H1 (cell line): ENCODE data around the gene SOX10. TPM values are rescaled to one million over a fixed set of nuclear protein-coding genes. Genes with fewer than 3 reads are reported as not detected.

Experiments used
- CTCF ChIA-PET: fragments of 300-600 bp; sonication (Branson Sonifier 250); formaldehyde crosslinking; loops from one replicate; lab custom pipeline; 2021; ENCODE audit not compliant: partially characterized antibody; lab: Charles Lee
- POLR2A ChIA-PET: fragments of 300-600 bp; sonication (Branson Sonifier 250); formaldehyde crosslinking; loops from one replicate; lab custom pipeline; 2021; ENCODE audit warnings: inconsistent platforms; ENCODE audit not compliant: partially characterized antibody; lab: Charles Lee
- DNase-seq, 2 experiments: peaks; one replicate each; pipeline versions ENCODE4 v3.0.0 to v3.0.0-alpha.2; 2010 to 2022; ENCODE audit warnings: low spot score in 2 of 2, low read depth in 1 of 2, mixed read lengths in 1 of 2
- FAIRE-seq: peaks from 2 replicates; lab custom pipeline; 2011; peaks lifted over from hg19 to GRCh38; lab: Jason Lieb, UNC
- H2AFZ ChIP-seq: 2 replicates; pipeline ENCODE4 v1.8.1; 2012; ENCODE audit warnings: low read length, inconsistent platforms
- H2AK5ac ChIP-seq: 2 replicates; pipeline ENCODE4 v1.6.1; 2013; ENCODE audit warnings: low read depth, low read length
- H2BK120ac ChIP-seq: replicated peaks from 2 replicates; pipeline ENCODE3; 2013; ENCODE audit warnings: low read depth, low read length, inconsistent platforms
- H2BK12ac ChIP-seq: 2 replicates; pipeline ENCODE4 v1.6.1; 2013; ENCODE audit warnings: low read depth, low read length
- H2BK15ac ChIP-seq: 2 replicates; pipeline ENCODE4 v1.6.1; 2013; ENCODE audit warnings: low read length
- H2BK20ac ChIP-seq: 2 replicates; pipeline ENCODE4 v1.6.1; 2013; ENCODE audit warnings: low read length
- H2BK5ac ChIP-seq: 2 replicates; pipeline ENCODE4 v1.6.1; 2013; ENCODE audit warnings: low read depth, low read length
- H3K14ac ChIP-seq: 2 replicates; pipeline ENCODE4 v1.6.1; 2013; ENCODE audit warnings: inconsistent platforms; ENCODE audit not compliant: insufficient read length
- H3K18ac ChIP-seq: 2 replicates; pipeline ENCODE4 v1.6.1; 2013; ENCODE audit warnings: low read length; ENCODE audit errors: extremely low read depth
- H3K23ac ChIP-seq: 2 replicates; pipeline ENCODE4 v1.6.1; 2013; ENCODE audit warnings: inconsistent platforms; ENCODE audit not compliant: insufficient read length
- H3K23me2 ChIP-seq: 2 replicates; pipeline ENCODE4 v1.6.1; 2013; ENCODE audit warnings: low read depth, low read length
- H3K27ac ChIP-seq: 2 replicates; pipeline ENCODE4 v1.6.1; 2011; ENCODE audit warnings: low read depth, low read length, inconsistent platforms
- H3K27me3 ChIP-seq, 4 experiments: replicated peaks in 1 of 4; 1 replicate in 1 of 4; 2 replicates in 3 of 4; pipeline versions ENCODE4 v1.6.1 to v1.8.1; 2011 to 2013; ENCODE audit warnings: low read length in 3 of 4, mild to moderate bottlenecking in 3 of 4, inconsistent platforms in 2 of 4, mixed read lengths in 2 of 4, moderate library complexity in 1 of 4; ENCODE audit not compliant: control insufficient read depth in 3 of 4, insufficient read depth in 3 of 4; ENCODE audit errors: extremely low read depth in 1 of 4
- H3K36me3 ChIP-seq, 4 experiments: 2 replicates each; pipeline versions ENCODE4 v1.6.1 to v1.8.1; 2011 to 2013; ENCODE audit warnings: mild to moderate bottlenecking in 4 of 4, low read length in 3 of 4, moderate library complexity in 2 of 4, control low read depth in 1 of 4, inconsistent platforms in 1 of 4; ENCODE audit not compliant: insufficient read depth in 4 of 4, control insufficient read depth in 2 of 4
- H3K4ac ChIP-seq: replicated peaks from 2 replicates; pipeline ENCODE3; 2013; ENCODE audit warnings: low read length, low read depth, mixed read lengths, inconsistent platforms; ENCODE audit not compliant: insufficient read length
- H3K4me1 ChIP-seq, 4 experiments: replicated peaks in 1 of 4; 1 replicate in 1 of 4; 2 replicates in 3 of 4; pipeline versions ENCODE4 v1.6.1 to v1.8.1; 2011 to 2013; ENCODE audit warnings: low read length in 3 of 4, inconsistent platforms in 2 of 4, mixed read lengths in 1 of 4; ENCODE audit not compliant: insufficient read depth in 4 of 4, control insufficient read depth in 3 of 4
- H3K4me2 ChIP-seq, 2 experiments: 2 replicates each; pipeline versions ENCODE4 v1.6.1 to v1.8.1; 2011 to 2013; ENCODE audit warnings: low read depth in 2 of 2, low read length in 2 of 2, control low read depth in 1 of 2, inconsistent platforms in 1 of 2, mild to moderate bottlenecking in 1 of 2; ENCODE audit not compliant: insufficient read depth in 1 of 2
- H3K4me3 ChIP-seq, 4 experiments: fragments of 200-600, 300-600 bp in 1 of 4; sonication (generic), shearing (Covaris generic), sonication (Bioruptor Twin) in 1 of 4; 2 replicates each; pipeline versions ENCODE4 v1.5.1 to v1.8.1; 2011 to 2016; ENCODE audit warnings: low read length in 4 of 4, low read depth in 3 of 4, control low read depth in 2 of 4, inconsistent platforms in 2 of 4, mild to moderate bottlenecking in 2 of 4, mixed read lengths in 1 of 4, moderate library complexity in 1 of 4; ENCODE audit not compliant: insufficient read depth in 2 of 4; ENCODE audit errors: extremely low read depth in 1 of 4
- H3K56ac ChIP-seq: replicated peaks from 2 replicates; pipeline ENCODE3; 2013; ENCODE audit warnings: low read depth, mild to moderate bottlenecking, mixed read lengths, low read length, inconsistent platforms; ENCODE audit not compliant: insufficient read length
- H3K79me1 ChIP-seq: 2 replicates; pipeline ENCODE4 v1.6.1; 2013; ENCODE audit warnings: low read depth, low read length, control low read depth
- H3K79me2 ChIP-seq, 2 experiments: 2 replicates each; pipeline versions ENCODE4 v1.6.1 to v1.8.1; 2012 to 2013; ENCODE audit warnings: low read length in 2 of 2, mild to moderate bottlenecking in 2 of 2, inconsistent platforms in 1 of 2; ENCODE audit not compliant: insufficient read depth in 2 of 2, control insufficient read depth in 1 of 2
- H3K9ac ChIP-seq, 4 experiments: replicated peaks in 1 of 4; 1 replicate in 1 of 4; 2 replicates in 3 of 4; pipeline versions ENCODE4 v1.6.1 to v1.8.1; 2011 to 2013; ENCODE audit warnings: low read depth in 3 of 4, low read length in 3 of 4, control low read depth in 2 of 4, mild to moderate bottlenecking in 2 of 4, moderate library complexity in 2 of 4, inconsistent platforms in 1 of 4; ENCODE audit errors: extremely low read depth in 1 of 4
- H3K9me3 ChIP-seq, 2 experiments: 2 replicates each; pipeline versions ENCODE4 v1.6.1 to v1.8.1; 2012 to 2013; ENCODE audit warnings: mild to moderate bottlenecking in 2 of 2, moderate library complexity in 2 of 2, control low read depth in 1 of 2, inconsistent platforms in 1 of 2, low read depth in 1 of 2, low read length in 1 of 2, mixed read lengths in 1 of 2; ENCODE audit not compliant: insufficient read depth in 2 of 2
- H4K20me1 ChIP-seq, 2 experiments: replicated peaks in 1 of 2; 2 replicates each; pipeline versions ENCODE3 to v1.8.1; 2011 to 2013; ENCODE audit warnings: inconsistent platforms in 2 of 2, low read length in 2 of 2, mild to moderate bottlenecking in 1 of 2; ENCODE audit not compliant: insufficient read depth in 2 of 2, control insufficient read depth in 1 of 2
- H4K5ac ChIP-seq: 2 replicates; pipeline ENCODE4 v1.6.1; 2013; ENCODE audit warnings: low read length, low read depth, mixed read lengths, inconsistent platforms; ENCODE audit not compliant: insufficient read length
- H4K8ac ChIP-seq: 2 replicates; pipeline ENCODE4 v1.8.0; 2013; ENCODE audit warnings: mild to moderate bottlenecking, moderate library complexity, low read length, inconsistent platforms; ENCODE audit not compliant: insufficient read depth; ENCODE audit errors: extremely low read depth
- H4K91ac ChIP-seq: replicated peaks from 2 replicates; pipeline ENCODE3; 2013; ENCODE audit warnings: low read length, mixed read lengths, inconsistent platforms; ENCODE audit not compliant: insufficient read length
- CEBPB ChIP-seq: IDR thresholded peaks from 2 replicates; pipeline ENCODE4 v1.6.1; 2012; ENCODE audit warnings: low read depth, low read length
- HDAC2 ChIP-seq, 2 experiments: fragments of 300-600 bp in 1 of 2; sonication (generic) in 1 of 2; IDR thresholded peaks; 2 replicates each; pipeline ENCODE4 v1.6.1; 2011 to 2012; ENCODE audit warnings: low read depth in 2 of 2, low read length in 2 of 2, mild to moderate bottlenecking in 2 of 2, moderate library complexity in 2 of 2, borderline replicate concordance in 1 of 2, inconsistent platforms in 1 of 2
- JUN ChIP-seq: IDR thresholded peaks from 2 replicates; pipeline ENCODE4 v1.6.1; 2011; ENCODE audit warnings: low read depth, mild to moderate bottlenecking, improper control_type of control experiment, low read length
- MAFK ChIP-seq: IDR thresholded peaks from 2 replicates; pipeline ENCODE4 v1.6.1; 2012; ENCODE audit warnings: low read depth, mild to moderate bottlenecking, improper control_type of control experiment, low read length
- RBBP5 ChIP-seq: IDR thresholded peaks from 2 replicates; pipeline ENCODE4 v1.7.1; 2012; ENCODE audit warnings: low read depth, mild to moderate bottlenecking, inconsistent platforms, low read length, moderate library complexity, borderline replicate concordance
- SAP30 ChIP-seq: fragments of 300-600 bp; sonication (generic); IDR thresholded peaks from 2 replicates; pipeline ENCODE4 v1.7.1; 2012; ENCODE audit warnings: low read length, moderate library complexity, mild to moderate bottlenecking, inconsistent platforms; ENCODE audit not compliant: insufficient read depth, insufficient replicate concordance
- ZNF274 ChIP-seq: IDR thresholded peaks from 2 replicates; pipeline ENCODE4 v1.7.0; 2012; ENCODE audit warnings: low read length, borderline replicate concordance; ENCODE audit errors: extremely low read depth
- whole genome bisulfite sequencing, 2 experiments: shearing (Covaris generic) in 1 of 2; methylation state at CpG; one replicate each; pipeline versions ENCODE4 v1.1.6 to v1.1.7; 2013 to 2015; ENCODE audit warnings: low lambda C conversion rate in 2 of 2, mixed read lengths in 2 of 2, inconsistent platforms in 1 of 2, low coverage in 1 of 2, missing lambda C conversion rate in 1 of 2; ENCODE audit not compliant: insufficient replicate concordance in 2 of 2, insufficient coverage in 1 of 2, insufficient read length in 1 of 2; ENCODE audit errors: extremely low coverage in 1 of 2, missing lambda C conversion rate in 1 of 2; 5-methylcytosine and 5-hydroxymethylcytosine counted together
- polyA plus RNA-seq, 7 experiments: library from polyadenylated mRNA; depleted of rRNA in 3 of 7; stranded (reverse) in 5 of 7; unstranded in 2 of 7; fragments of >200 nt in 5 of 7; fragments of 200-250 nt in 2 of 7; gene quantifications; 1 replicate in 5 of 7; 2 replicates in 1 of 7; 4 replicates in 1 of 7; pipeline versions ENCODE4 v1.2.1 to v1.2.3, GENCODE V29; 2011 to 2013; ENCODE audit warnings: missing spikeins in 2 of 7, mixed read lengths in 2 of 7
- total RNA-seq: library from RNA; stranded (reverse); fragmentation: NEBNext Ultra II Directional; extraction: Animal tissue kit (Norgen Biotek cat#: 25700); gene quantifications from 2 replicates; pipeline ENCODE4 v1.2.1, GENCODE V29; 2021

SOX10 gene
- total and polyA plus RNA-seq, 2 of the 8 experiments (the other 6 are each of a cell fraction or from before 2014, with no cell fraction given) = 2.7 TPM

GRCh38 chr22:37985751-37986281, 1.5 kb upstream of the SOX10 start:
- Histone ChIP-seq H3K79me2 (no peaks in the 10 kb centered on the region), H3K23ac (no peak overlapping the region), H2BK5ac (no peak overlapping the region), H2BK15ac (peak overlapping the region; percentile 72; the same call in 1 of the 2 replicates), H3K4me3 (no peak overlapping the region), H3K18ac (no peak overlapping the region), H3K9ac (no peak overlapping the region), H2AK5ac (no peak overlapping the region), H3K4me2 (no peak overlapping the region)
- CTCF ChIA-PET = interaction anchor here (0.7 to 3.9 kb wide), 3 partner anchors 8 to 942 kb away, joined by 4 to 20 read pairs (median 7); no protein-coding TSS in a partner anchor
- TF ChIP-seq RBBP5 = no peak
- no peak for TF ChIP-seq SAP30
- no peak for TF ChIP-seq JUN
- no peak for TF ChIP-seq MAFK
- no peak for TF ChIP-seq ZNF274
- no peak for TF ChIP-seq HDAC2 (IDR thresholded peaks at IDR 0.05; ENCODE audit: borderline replicate concordance in 1 of 2, low read depth in 2 of 2, low read length in 2 of 2)
- no peak for TF ChIP-seq CEBPB
- TF ChIP-seq, all 59 proteins: peak for 0
- H4K91ac ChIP-seq = no peak overlapping the region
- H4K5ac ChIP-seq = no peak overlapping the region
- no peak overlapping the region for H4K8ac ChIP-seq
- 89% methylated on average over 23 of the region's 27 CpGs; no CpG with 5 or more reads in 1 of the 2 experiments for whole genome bisulfite sequencing, 2 experiments
- H2AFZ ChIP-seq = no peak overlapping the region
- H3K14ac ChIP-seq = no peak overlapping the region
- no peak for FAIRE-seq
- no peak overlapping the region for H3K27ac ChIP-seq
- H3K23me2 ChIP-seq = peaks cover 13% of the 10 kb centered on the region; the same call in 1 of the 2 replicates
- no peak for DNase-seq
- H3K56ac ChIP-seq = no peak overlapping the region
- H3K4me1 ChIP-seq = peaks cover 0 to 20% (median 11%) of the 10 kb centered on the region in 4 experiments; a peak in 6 of 7 replicates
- H3K4ac ChIP-seq = no peak overlapping the region
- H2BK12ac ChIP-seq = peak overlapping the region; percentile 35; the same call in 1 of the 2 replicates
- no peak overlapping the region for H2BK20ac ChIP-seq
- no peaks in the 10 kb centered on the region for H3K79me1 ChIP-seq
- H3K27me3 ChIP-seq = peaks cover 0 to 19% (median 12%) of the 10 kb centered on the region in 4 experiments; a peak in 5 of 7 replicates
- no peak overlapping the region for H2BK120ac ChIP-seq
- POLR2A ChIA-PET = interaction anchor here (0.5 to 1.9 kb wide), 2 partner anchors 9 to 40 kb away, joined by 4 to 8 read pairs; no protein-coding TSS in a partner anchor
- no peaks in the 10 kb centered on the region for H3K9me3 ChIP-seq
- peaks cover 2 to 3% of the 10 kb centered on the region in 2 experiments for H4K20me1 ChIP-seq
- no peaks in the 10 kb centered on the region; a peak in 1 of 8 replicates for H3K36me3 ChIP-seq
